ENCODE data around the gene LONP2.
"Not testable (repeated sequence)": the region's sequence is repeated elsewhere in the genome, so short reads cannot be mapped to it uniquely, and the experiment has no call there.

Gene LONP2

DNA sequence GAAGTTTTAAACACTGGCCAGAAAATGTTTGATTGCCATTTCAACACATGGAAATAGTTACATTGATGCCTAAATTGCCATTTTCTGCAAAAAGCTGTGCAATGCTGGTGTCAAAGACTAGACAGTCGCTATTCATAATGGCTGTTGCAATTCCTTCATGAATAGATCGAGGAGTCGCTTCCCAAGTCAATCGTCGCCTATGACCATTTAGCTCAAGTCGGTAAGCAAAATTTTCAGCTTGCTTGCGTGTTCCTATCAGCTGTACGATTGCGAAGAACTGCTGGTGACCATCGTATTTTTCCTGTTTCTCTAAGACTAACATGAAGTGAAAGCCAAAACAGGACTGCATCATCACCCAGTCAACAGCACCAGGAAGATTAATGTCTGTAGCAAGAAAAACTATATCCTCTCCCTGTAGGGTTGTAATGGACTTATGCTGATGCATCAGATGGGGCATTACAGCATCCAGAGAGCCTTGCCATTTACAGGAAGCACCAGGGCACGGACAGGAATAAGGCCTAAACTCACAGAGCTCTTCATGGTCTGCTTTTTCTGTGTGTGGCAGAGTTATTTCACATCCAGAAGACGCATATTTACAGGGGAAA is 117.5 kb downstream of the LONP2 start:
- Histone ChIP-seq H3K4me3 (ENCODE audit: low read depth in 1 of 2, low read length in 2 of 2) (no peak overlapping the region), H3K27ac (ENCODE audit: low read depth, low read length) (no peak overlapping the region), H3K4me1 (ENCODE audit: insufficient read depth, low read length) (peaks cover 22% of the 10 kb centered on the region), H3K27me3 (ENCODE audit: control insufficient read depth in 1 of 2, insufficient read depth in 2 of 2, low read length in 2 of 2) (no peaks in the 10 kb centered on the region), H3K9me3 (ENCODE audit: low read length) (no peaks in the 10 kb centered on the region), H3K36me3 (ENCODE audit: insufficient read depth, low read length) (peaks cover 8% of the 10 kb centered on the region), H3K9ac (ENCODE audit: low read length) (no peak overlapping the region)

DNA sequence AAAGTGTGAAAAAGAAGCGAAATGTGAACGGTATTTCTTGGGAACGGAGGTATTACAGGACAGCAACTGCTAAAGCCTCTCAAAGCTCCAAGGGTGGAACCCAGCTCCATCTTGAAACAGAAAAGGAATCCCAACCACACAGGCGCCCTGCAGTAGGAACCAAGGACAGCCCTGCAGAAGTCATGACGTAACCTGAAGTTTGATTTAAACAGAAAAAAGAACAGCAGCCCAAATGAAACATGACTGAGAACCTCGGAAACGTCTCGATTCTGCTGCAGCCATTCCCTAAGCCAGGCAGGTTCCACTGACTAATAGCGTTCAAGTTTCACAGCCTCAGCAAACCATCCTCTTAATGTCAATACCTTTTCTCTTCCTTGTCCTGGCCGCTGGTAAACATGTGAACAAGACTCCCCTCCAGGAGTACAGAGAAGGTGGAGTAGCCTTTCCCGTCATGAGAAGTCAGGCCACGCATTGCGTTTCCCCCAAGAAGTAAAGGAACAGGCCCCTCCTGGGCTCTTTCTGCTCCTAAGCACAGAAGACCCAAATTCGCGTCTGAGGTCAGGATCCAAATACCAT is 121.0 kb downstream of the LONP2 start:
- peaks cover 34% of the 10 kb centered on the region for H3K4me1 ChIP-seq (ENCODE audit: insufficient read depth, low read length)
- H3K27me3 ChIP-seq (ENCODE audit: control insufficient read depth in 1 of 2, insufficient read depth in 2 of 2, low read length in 2 of 2): no peaks in the 10 kb centered on the region
- peak overlapping the region; percentile 41 for H3K9ac ChIP-seq (ENCODE audit: low read length)
- H3K36me3 ChIP-seq (ENCODE audit: insufficient read depth, low read length): peaks cover 8% of the 10 kb centered on the region
- peak overlapping the region; percentile 25 to 81 for H3K4me3 ChIP-seq (ENCODE audit: low read depth in 1 of 2, low read length in 2 of 2)
- no peaks in the 10 kb centered on the region for H3K9me3 ChIP-seq (ENCODE audit: low read length)
- peak overlapping the region; percentile 89 for H3K27ac ChIP-seq (ENCODE audit: low read depth, low read length)

GRCh38 chr16:48365601-48366164 is 121.6 kb downstream of the LONP2 start:
- H3K4me3 ChIP-seq (ENCODE audit: low read depth in 1 of 2, low read length in 2 of 2): peak overlapping the region; percentile 25 to 81
- H3K9me3 ChIP-seq (ENCODE audit: low read length): no peaks in the 10 kb centered on the region
- H3K27me3 ChIP-seq (ENCODE audit: control insufficient read depth in 1 of 2, insufficient read depth in 2 of 2, low read length in 2 of 2): no peaks in the 10 kb centered on the region
- peaks cover 34% of the 10 kb centered on the region for H3K4me1 ChIP-seq (ENCODE audit: insufficient read depth, low read length)
- H3K27ac ChIP-seq (ENCODE audit: low read depth, low read length): peak overlapping the region; percentile 89
- peak overlapping the region; percentile 83 for H3K9ac ChIP-seq (ENCODE audit: low read length)
- H3K36me3 ChIP-seq (ENCODE audit: insufficient read depth, low read length): peaks cover 8% of the 10 kb centered on the region

GRCh38 chr16:48366165-48367093 is 122.3 kb downstream of the LONP2 start:
- peaks cover 34% of the 10 kb centered on the region for H3K4me1 ChIP-seq (ENCODE audit: insufficient read depth, low read length)
- no peaks in the 10 kb centered on the region for H3K9me3 ChIP-seq (ENCODE audit: low read length)
- H3K27ac ChIP-seq (ENCODE audit: low read depth, low read length): peak overlapping the region; percentile 89
- no peaks in the 10 kb centered on the region for H3K27me3 ChIP-seq (ENCODE audit: control insufficient read depth in 1 of 2, insufficient read depth in 2 of 2, low read length in 2 of 2)
- H3K36me3 ChIP-seq (ENCODE audit: insufficient read depth, low read length): peaks cover 8% of the 10 kb centered on the region
- peak overlapping the region; percentile 25 to 81 for H3K4me3 ChIP-seq (ENCODE audit: low read depth in 1 of 2, low read length in 2 of 2)
- H3K9ac ChIP-seq (ENCODE audit: low read length): peak overlapping the region; percentile 83

GRCh38 chr16:48367441-48368049 is 123.4 kb downstream of the LONP2 start:
- no peak overlapping the region for H3K4me3 ChIP-seq (ENCODE audit: low read depth in 1 of 2, low read length in 2 of 2)
- no peaks in the 10 kb centered on the region for H3K27me3 ChIP-seq (ENCODE audit: control insufficient read depth in 1 of 2, insufficient read depth in 2 of 2, low read length in 2 of 2)
- no peak overlapping the region for H3K27ac ChIP-seq (ENCODE audit: low read depth, low read length)
- no peaks in the 10 kb centered on the region for H3K9me3 ChIP-seq (ENCODE audit: low read length)
- H3K36me3 ChIP-seq (ENCODE audit: insufficient read depth, low read length): no peaks in the 10 kb centered on the region
- H3K4me1 ChIP-seq (ENCODE audit: insufficient read depth, low read length): peaks cover 41% of the 10 kb centered on the region
- H3K9ac ChIP-seq (ENCODE audit: low read length): no peak overlapping the region

DNA sequence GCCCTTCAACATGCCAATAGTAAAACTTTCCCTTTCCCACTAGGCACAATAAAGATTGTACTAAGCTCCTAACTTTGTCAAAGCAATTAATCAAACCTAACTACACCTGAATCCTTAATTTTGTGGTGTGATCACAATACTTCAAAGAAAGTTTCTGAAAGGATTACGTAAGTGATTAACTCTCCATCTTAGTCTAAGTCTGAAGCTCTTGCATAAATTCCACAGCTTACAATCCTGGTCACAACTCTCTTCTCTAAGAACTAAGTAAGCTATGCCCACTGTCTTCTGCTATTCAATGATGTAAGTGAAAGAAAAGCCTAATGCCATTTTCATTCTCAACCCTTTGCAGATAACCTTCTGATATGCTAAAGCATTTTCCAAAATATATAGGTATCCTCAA is 125.7 kb downstream of the LONP2 start:
- Histone ChIP-seq H3K27me3 (ENCODE audit: control insufficient read depth in 1 of 2, insufficient read depth in 2 of 2, low read length in 2 of 2) (no peaks in the 10 kb centered on the region), H3K9me3 (ENCODE audit: low read length) (no peaks in the 10 kb centered on the region), H3K4me1 (ENCODE audit: insufficient read depth, low read length) (peaks cover 49% of the 10 kb centered on the region), H3K27ac (ENCODE audit: low read depth, low read length) (no peak overlapping the region), H3K4me3 (ENCODE audit: low read depth in 1 of 2, low read length in 2 of 2) (no peak overlapping the region), H3K36me3 (ENCODE audit: insufficient read depth, low read length) (no peaks in the 10 kb centered on the region), H3K9ac (ENCODE audit: low read length) (no peak overlapping the region)

GRCh38 chr16:48370229-48370628 is 126.1 kb downstream of the LONP2 start:
- H3K9ac ChIP-seq (ENCODE audit: low read length): no peak overlapping the region
- H3K4me3 ChIP-seq (ENCODE audit: low read depth in 1 of 2, low read length in 2 of 2): no peak overlapping the region
- H3K4me1 ChIP-seq (ENCODE audit: insufficient read depth, low read length): peaks cover 47% of the 10 kb centered on the region
- H3K27ac ChIP-seq (ENCODE audit: low read depth, low read length): no peak overlapping the region
- no peaks in the 10 kb centered on the region for H3K9me3 ChIP-seq (ENCODE audit: low read length)
- no peaks in the 10 kb centered on the region for H3K27me3 ChIP-seq (ENCODE audit: control insufficient read depth in 1 of 2, insufficient read depth in 2 of 2, low read length in 2 of 2)
- no peaks in the 10 kb centered on the region for H3K36me3 ChIP-seq (ENCODE audit: insufficient read depth, low read length)

- not testable (repeated sequence) for H3K27me3 ChIP-seq (ENCODE audit: control insufficient read depth in 1 of 2, insufficient read depth in 2 of 2, low read length in 2 of 2); H3K4me3 ChIP-seq (ENCODE audit: low read depth in 1 of 2, low read length in 2 of 2); H3K27ac ChIP-seq (ENCODE audit: low read depth, low read length); H3K36me3 ChIP-seq (ENCODE audit: insufficient read depth, low read length); H3K9me3 ChIP-seq (ENCODE audit: low read length); H3K9ac ChIP-seq (ENCODE audit: low read length)
- peaks cover 49% of the 10 kb centered on the region for H3K4me1 ChIP-seq (ENCODE audit: insufficient read depth, low read length)
Observed at GRCh38 chr16:48370668-48371392, 126.7 kb downstream of the LONP2 start.

DNA sequence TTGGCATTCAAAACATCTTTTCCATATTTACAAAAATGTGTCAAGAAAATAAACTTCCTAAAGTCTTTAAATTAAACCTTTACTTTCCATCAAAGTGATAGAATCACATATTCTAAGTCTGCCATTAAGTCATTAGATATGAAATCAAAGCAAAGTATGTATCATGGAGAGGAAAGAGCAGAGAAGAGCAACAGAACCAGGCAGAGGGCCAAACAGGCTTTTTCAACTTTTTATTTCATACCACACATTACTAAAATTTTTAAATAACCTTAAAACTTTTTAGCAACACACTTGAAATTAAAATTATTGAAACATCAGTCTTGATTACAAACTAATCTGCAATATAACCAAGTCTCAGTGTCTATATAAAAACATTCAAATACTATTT is 127.3 kb downstream of the LONP2 start:
- Histone ChIP-seq H3K27me3 (ENCODE audit: control insufficient read depth in 1 of 2, insufficient read depth in 2 of 2, low read length in 2 of 2) (no peaks in the 10 kb centered on the region), H3K9ac (ENCODE audit: low read length) (no peak overlapping the region), H3K9me3 (ENCODE audit: low read length) (no peaks in the 10 kb centered on the region), H3K4me3 (ENCODE audit: low read depth in 1 of 2, low read length in 2 of 2) (no peak overlapping the region), H3K27ac (ENCODE audit: low read depth, low read length) (no peak overlapping the region), H3K4me1 (ENCODE audit: insufficient read depth, low read length) (peaks cover 48% of the 10 kb centered on the region), H3K36me3 (ENCODE audit: insufficient read depth, low read length) (no peaks in the 10 kb centered on the region)

DNA sequence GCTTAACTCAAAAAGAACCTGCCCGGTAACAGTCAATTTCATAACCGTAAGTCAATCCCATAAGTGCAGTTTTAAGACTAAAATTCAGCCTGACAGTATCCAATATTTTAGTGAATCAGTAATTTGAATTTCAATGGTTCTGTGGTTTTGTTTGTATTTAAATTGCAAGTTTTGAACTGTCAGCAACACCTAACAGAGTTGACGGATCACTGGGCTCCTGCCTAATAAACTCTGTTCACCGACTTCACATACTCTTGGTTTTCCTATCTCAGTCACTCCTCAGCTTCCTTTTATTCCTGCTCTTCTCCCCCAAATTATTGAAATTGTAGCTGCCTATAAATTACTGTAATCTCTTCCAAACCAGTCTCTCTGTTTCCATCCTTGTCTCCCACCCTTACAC is 128.6 kb downstream of the LONP2 start:
- Histone ChIP-seq H3K27me3 (ENCODE audit: control insufficient read depth in 1 of 2, insufficient read depth in 2 of 2, low read length in 2 of 2) (no peaks in the 10 kb centered on the region), H3K4me3 (ENCODE audit: low read depth in 1 of 2, low read length in 2 of 2) (no peak overlapping the region), H3K9me3 (ENCODE audit: low read length) (no peaks in the 10 kb centered on the region), H3K27ac (ENCODE audit: low read depth, low read length) (no peak overlapping the region), H3K4me1 (ENCODE audit: insufficient read depth, low read length) (peaks cover 34% of the 10 kb centered on the region), H3K9ac (ENCODE audit: low read length) (no peak overlapping the region), H3K36me3 (ENCODE audit: insufficient read depth, low read length) (no peaks in the 10 kb centered on the region)

All from muscle layer of colon (tissue), 2 donors.